ES-I3 (cell line): ENCODE results near the gene IRAK2.
A peak's percentile ranks its signal among the peaks of the same experiment; 100 is the strongest.
"Not testable (repeated sequence)": the region's sequence is repeated elsewhere in the genome, so short reads cannot be mapped to it uniquely, and the experiment has no call there.

Experiments used
- H3K36me3 ChIP-seq: 2 replicates; pipeline ENCODE4 v1.6.1; 2013; ENCODE audit warnings: mild to moderate bottlenecking, low read length, control low read depth, moderate library complexity; ENCODE audit not compliant: insufficient read depth
- H3K4me1 ChIP-seq: 2 replicates; pipeline ENCODE4 v1.6.1; 2013; ENCODE audit warnings: mild to moderate bottlenecking, control low read depth, low read length; ENCODE audit not compliant: insufficient read depth
- H3K9ac ChIP-seq: 2 replicates; pipeline ENCODE4 v1.6.1; 2013; ENCODE audit warnings: low read depth, mild to moderate bottlenecking, low read length, moderate library complexity
- H3K9me3 ChIP-seq: 2 replicates; pipeline ENCODE4 v1.6.1; 2013; ENCODE audit warnings: mild to moderate bottlenecking, low read length, moderate library complexity; ENCODE audit not compliant: control insufficient read depth, insufficient read depth

IRAK2 gene

DNA sequence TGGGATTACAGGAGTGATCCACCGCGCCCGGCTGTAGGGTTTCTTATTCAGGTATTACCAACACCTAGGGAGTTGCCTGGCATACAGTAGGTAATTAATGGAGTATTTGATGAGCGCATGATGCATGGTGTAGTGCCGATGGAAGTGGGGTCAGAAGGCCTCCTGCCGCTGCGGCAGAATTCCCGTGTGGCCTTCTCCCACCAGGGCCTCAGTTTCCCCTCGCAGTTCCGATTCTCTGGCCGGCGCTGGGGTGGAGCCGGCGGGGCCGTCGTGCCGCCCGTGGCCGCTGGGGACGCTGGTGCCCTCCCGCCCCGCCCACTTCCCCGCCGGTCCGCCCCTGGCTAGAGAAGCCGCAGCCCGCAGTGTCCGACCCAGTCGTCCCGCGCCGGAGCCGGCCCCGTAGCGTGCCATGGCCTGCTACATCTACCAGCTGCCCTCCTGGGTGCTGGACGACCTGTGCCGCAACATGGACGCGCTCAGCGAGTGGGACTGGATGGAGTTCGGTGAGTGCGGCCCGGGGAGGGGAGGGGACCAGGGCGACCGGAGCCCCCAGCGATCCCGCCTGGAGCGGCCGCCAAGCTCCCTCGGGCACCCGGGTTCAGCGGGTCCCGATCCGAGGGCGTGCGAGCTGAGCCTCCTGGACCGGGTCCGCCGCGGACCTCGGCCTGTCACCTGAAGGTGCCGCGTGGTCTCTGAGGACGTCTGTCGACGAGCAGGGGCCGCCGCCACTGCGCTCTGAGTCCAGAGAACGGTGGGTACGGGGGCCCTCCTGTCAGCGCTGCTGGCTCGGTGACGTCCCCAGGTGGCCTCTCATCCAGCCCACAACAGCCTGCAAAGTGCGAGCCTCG lies at the start of gene IRAK2:
Gene IRAK2, plus strand, starts transcription at position 374 of the 848 bp plus-strand sequence. Its CDS starts 36 bp downstream, at position 410.
- Histone ChIP-seq H3K9me3 (peaks cover 8% of the 10 kb centered on the region), H3K36me3 (no peaks in the 10 kb centered on the region), H3K4me1 (peaks cover 4% of the 10 kb centered on the region; the same call in 1 of the 2 replicates), H3K9ac (peak within 1 kb of the TSS; percentile 94)

GRCh38 chr3:10115326-10116137 lies 49.2 kb upstream of the IRAK2 start, which contains the start of gene BRK1:
TSS of gene BRK1 (plus strand) at chr3:10115675. CDS start at chr3:10115702, 27 bp downstream.
- Histone ChIP-seq H3K4me1 (peaks cover 5% of the 10 kb centered on the region; the same call in 1 of the 2 replicates), H3K9ac (peak within 1 kb of the TSS; percentile 88), H3K9me3 (no peaks in the 10 kb centered on the region)

DNA sequence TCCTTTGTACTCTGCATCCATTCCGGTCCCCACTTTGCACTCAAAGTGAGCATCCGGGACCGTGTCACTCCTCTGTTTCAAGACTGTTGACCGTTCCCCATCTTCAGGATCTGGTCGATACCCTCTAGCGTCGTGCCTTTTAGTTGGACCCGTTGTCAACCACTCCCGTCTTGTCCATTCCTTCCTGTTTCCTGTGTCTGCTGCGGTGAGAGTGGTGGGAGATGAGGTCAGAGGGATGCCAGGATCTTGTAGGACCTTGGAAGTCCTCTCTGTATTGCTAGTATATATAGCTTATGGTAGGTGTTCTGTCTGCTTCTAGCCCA lies 48.6 kb upstream of the IRAK2 start:
- no peaks in the 10 kb centered on the region for H3K36me3 ChIP-seq
- H3K9me3 ChIP-seq = no peaks in the 10 kb centered on the region
- H3K9ac ChIP-seq = peak overlapping the region; percentile 88
- H3K4me1 ChIP-seq = peaks cover 5% of the 10 kb centered on the region; the same call in 1 of the 2 replicates

More at GRCh38 chr3:10115326-10116137, 49.2 kb upstream of the IRAK2 start, which contains the start of gene BRK1:
- H3K36me3 ChIP-seq = no peaks in the 10 kb centered on the region

GRCh38 chr3:10116928-10117327 lies 47.8 kb upstream of the IRAK2 start:
- Histone ChIP-seq H3K4me1 (peaks cover 5% of the 10 kb centered on the region; the same call in 1 of the 2 replicates), H3K9ac (peak overlapping the region; percentile 88; the same call in 1 of the 2 replicates), H3K9me3 (no peaks in the 10 kb centered on the region), H3K36me3 (no peaks in the 10 kb centered on the region)

- H3K4me1 ChIP-seq = peaks cover 5% of the 10 kb centered on the region; the same call in 1 of the 2 replicates
- no peaks in the 10 kb centered on the region for H3K9me3 ChIP-seq
- H3K36me3 ChIP-seq = no peaks in the 10 kb centered on the region
- no peak overlapping the region for H3K9ac ChIP-seq
Measured at GRCh38 chr3:10119376-10119775, 45.3 kb upstream of the IRAK2 start.

DNA sequence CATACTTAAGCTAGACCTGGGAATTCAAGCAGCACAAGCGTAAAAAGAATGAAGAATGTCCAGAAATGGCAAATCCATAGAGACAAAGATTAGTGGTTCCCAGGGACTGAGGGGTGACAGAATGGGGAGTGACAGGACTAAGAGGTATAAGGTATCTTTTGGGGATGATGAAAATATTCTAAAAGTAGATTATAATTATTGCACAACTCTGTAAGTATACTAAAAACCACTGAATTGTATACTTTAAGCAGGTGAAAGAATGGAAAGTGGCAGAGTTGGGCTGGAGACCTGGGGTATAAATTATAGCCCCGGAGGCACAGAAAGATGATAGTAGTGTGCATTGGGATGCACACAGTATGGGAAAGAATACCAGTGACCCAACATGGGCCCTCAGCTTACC lies 43.7 kb upstream of the IRAK2 start:
- Histone ChIP-seq H3K4me1 (peaks cover 5% of the 10 kb centered on the region; the same call in 1 of the 2 replicates), H3K9me3 (no peaks in the 10 kb centered on the region), H3K9ac (no peak overlapping the region), H3K36me3 (no peaks in the 10 kb centered on the region)

GRCh38 chr3:10122724-10123123 lies 42.0 kb upstream of the IRAK2 start:
- no peak overlapping the region for H3K9ac ChIP-seq
- H3K9me3 ChIP-seq = no peaks in the 10 kb centered on the region
- H3K36me3 ChIP-seq = peaks cover 5% of the 10 kb centered on the region
- no peaks in the 10 kb centered on the region for H3K4me1 ChIP-seq

- H3K9ac ChIP-seq, H3K9me3 ChIP-seq, H3K36me3 ChIP-seq, H3K4me1 ChIP-seq: not testable (repeated sequence)
Measured at GRCh38 chr3:10135872-10136271, 28.8 kb upstream of the IRAK2 start.

DNA sequence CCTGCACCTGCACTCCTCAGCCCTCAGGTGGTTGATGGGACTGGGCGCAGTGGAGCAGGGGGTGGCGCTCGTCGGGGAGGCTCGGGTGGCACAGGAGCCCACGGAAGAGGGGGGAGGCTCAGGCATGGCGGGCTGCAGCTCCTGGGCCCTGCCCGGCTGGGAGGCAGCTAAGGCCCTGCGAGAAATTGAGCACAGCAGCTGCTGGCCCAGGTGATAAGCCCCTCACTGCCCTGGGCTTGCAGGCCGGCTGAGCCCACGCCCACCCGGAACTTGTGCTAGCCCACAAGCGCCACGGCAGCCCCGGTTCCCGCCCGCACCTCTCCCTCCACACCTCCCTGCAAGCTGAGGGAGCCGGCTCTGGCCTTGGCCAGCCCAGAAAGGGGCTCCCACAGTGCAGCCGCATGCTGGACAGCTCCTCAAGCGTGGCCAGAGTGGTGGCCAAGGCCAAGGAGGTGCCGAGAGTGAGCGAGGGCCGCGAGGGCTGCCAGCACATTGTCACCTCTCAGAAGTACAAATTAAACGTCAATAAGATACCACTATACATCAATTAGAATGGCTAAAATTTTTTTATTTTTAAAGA lies 28.2 kb upstream of the IRAK2 start:
- H3K4me1 ChIP-seq = no peaks in the 10 kb centered on the region
- no peaks in the 10 kb centered on the region for H3K9me3 ChIP-seq
- no peak overlapping the region for H3K9ac ChIP-seq
- no peaks in the 10 kb centered on the region for H3K36me3 ChIP-seq

- Histone ChIP-seq H3K4me1 (no peaks in the 10 kb centered on the region), H3K9ac (no peak overlapping the region), H3K36me3 (no peaks in the 10 kb centered on the region), H3K9me3 (no peaks in the 10 kb centered on the region)
Measured at GRCh38 chr3:10137178-10137577, 27.5 kb upstream of the IRAK2 start.

GRCh38 chr3:10140996-10141546 lies 23.6 kb upstream of the IRAK2 start:
- Histone ChIP-seq H3K9ac (peak overlapping the region; percentile 96), H3K4me1 (no peaks in the 10 kb centered on the region), H3K36me3 (no peaks in the 10 kb centered on the region)

DNA sequence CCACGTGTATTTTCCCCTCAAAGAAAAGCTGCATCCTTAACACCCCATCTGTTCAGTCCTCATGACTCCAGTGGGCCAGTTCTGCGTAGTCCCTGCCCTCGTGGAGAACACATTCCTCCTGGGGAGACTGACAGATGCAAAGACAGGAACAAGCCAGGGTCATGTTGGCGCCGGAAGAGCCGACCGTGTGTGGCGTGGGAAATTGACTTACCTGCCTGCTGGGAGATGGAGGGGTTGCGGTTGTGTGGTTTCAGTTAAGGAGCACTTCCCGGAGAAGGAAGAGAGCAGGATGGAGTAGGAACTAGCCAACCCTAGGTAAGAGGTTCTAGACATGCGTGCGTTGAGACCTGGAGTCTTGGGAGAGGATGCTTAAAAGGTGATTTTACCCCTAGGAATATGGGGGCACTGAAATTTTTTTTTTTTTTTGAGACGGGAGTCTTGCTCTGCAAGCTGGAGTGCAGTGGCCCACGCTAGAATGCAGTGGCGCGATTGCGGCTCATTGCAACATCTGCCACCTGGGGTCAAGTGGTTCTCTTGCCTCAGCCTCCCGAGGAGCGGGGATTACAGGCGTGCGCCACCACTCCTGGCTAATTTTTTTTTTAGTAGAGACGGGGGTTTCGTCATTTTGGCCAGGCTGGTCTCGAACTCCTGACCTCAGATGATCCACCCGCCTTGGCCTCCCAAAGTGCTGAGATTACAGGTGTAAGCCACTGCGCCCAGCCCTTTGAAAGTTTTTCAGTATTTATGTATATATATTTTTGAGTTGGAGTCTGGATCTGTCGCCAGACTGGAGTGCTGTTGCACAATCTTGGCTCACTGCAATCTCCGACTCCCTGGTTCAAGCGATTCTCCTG lies 21.8 kb upstream of the IRAK2 start:
- H3K9me3 ChIP-seq = no peaks in the 10 kb centered on the region
- peak overlapping the region; percentile 96; the same call in 1 of the 2 replicates for H3K9ac ChIP-seq
- no peaks in the 10 kb centered on the region for H3K4me1 ChIP-seq
- H3K36me3 ChIP-seq = peaks cover 6% of the 10 kb centered on the region; the same call in 1 of the 2 replicates

More at GRCh38 chr3:10140996-10141546, 23.6 kb upstream of the IRAK2 start:
- no peaks in the 10 kb centered on the region for H3K9me3 ChIP-seq

DNA sequence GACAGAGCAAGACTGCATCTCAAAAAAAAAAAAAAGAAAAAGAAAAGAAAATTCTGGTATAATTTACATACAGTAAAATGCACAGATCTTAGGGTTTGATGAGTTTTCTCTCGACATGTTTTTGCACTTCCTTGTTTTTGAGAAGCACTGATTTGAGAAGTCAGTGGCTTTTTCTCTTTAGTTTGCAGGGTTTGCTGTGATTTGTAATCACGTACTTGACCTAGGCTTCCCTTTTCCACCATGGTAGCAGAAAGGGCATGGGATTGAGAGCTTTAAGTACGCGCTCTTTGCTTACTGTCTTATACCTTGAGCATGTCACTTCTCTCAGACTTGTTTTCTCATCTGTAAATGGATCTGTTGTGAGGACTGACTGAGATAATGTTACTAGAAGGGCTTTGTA lies 19.0 kb upstream of the IRAK2 start:
- Histone ChIP-seq H3K9me3 (no peaks in the 10 kb centered on the region), H3K36me3 (peaks cover 15% of the 10 kb centered on the region), H3K4me1 (no peaks in the 10 kb centered on the region), H3K9ac (no peak overlapping the region)
